GM20431 (cell line): Measurements from ENCODE around the gene CAPN11.
"Not testable (repeated sequence)": the region's sequence is repeated elsewhere in the genome, so short reads cannot be mapped to it uniquely, and the experiment has no call there.

ENCODE experiments used
- in situ Hi-C: fragments of 300-500 bp; cut with MseI, MboI; formaldehyde crosslinking; loops from one replicate; pipeline ENCODE4 v1.15.0; 2020; ENCODE audit warnings: low sequenced_read_pairs; ENCODE audit not compliant: unreplicated experiment

CAPN11 gene

DNA sequence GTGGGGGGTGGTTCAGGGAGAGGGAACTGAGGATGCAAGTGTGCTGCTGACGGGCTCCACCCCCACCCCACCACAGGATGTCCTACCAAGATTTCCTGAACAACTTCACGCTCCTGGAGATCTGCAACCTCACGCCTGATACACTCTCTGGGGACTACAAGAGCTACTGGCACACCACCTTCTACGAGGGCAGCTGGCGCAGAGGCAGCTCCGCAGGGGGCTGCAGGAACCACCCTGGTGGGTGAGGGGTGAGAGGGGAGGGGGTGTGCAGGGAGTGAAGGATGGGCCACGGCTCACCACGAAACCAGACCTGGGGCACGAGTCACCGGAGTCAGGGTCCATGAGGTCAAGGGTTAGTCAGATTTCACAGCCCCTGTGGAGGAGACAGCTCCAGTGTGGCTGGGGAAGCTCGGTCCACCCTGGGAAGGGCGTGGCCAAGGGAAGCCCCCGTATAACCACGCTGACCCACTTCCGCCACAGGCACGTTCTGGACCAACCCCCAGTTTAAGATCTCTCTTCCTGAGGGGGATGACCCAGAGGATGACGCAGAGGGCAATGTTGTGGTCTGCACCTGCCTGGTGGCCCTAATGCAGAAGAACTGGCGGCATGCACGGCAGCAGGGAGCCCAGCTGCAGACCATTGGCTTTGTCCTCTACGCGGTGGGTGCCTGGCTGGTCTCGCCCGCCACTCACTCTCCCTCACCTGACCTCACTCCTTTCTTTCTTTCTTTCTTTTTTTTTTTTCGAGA, 18.3 kb downstream of the CAPN11 start:
- in situ Hi-C loops = no loop called here

- in situ Hi-C loops = no loop called here
Observed at GRCh38 chr6:44177691-44178423, 19.2 kb downstream of the CAPN11 start.

DNA sequence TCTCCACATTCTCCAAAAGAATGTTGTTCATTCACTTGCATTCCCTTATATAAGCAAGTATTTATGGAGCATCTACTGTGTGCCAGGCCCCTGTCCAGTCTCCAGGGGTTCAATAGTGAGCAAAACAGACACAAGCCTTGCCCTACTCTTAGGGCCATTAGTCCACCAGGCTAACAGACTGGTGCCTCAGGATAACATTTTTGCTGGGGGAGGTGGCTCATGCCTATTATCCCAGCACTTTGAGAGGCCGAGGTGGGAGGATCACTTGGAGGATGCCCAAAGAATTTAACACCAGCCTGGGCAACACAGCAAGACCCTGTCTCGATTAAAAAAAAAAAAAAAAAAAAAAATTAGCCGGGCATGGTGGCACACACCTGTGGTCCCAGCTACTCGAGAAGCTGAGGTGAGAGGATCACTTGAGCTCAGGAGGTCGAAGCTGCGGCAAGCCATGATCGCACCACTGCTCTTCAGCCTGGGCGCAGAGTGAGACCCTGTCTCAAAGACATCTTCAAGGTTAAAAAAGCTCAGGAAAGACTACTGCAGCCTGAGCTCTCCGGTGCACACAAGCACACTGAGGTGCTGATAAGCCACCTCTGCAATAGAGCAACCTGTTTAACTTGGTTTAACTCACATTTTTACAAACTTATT, 19.9 kb downstream of the CAPN11 start:
- in situ Hi-C loops = no loop called here

- in situ Hi-C loops = no loop called here
Observed at GRCh38 chr6:44179072-44179536, 20.5 kb downstream of the CAPN11 start.

GRCh38 chr6:44179648-44180047, 21.0 kb downstream of the CAPN11 start:
- in situ Hi-C loops = no loop called here

GRCh38 chr6:44180406-44180805, 21.8 kb downstream of the CAPN11 start:
- in situ Hi-C loops = no loop called here

- in situ Hi-C loops = no loop called here
Observed at GRCh38 chr6:44180886-44181285, 22.3 kb downstream of the CAPN11 start.

GRCh38 chr6:44181784-44182183, 23.2 kb downstream of the CAPN11 start:
- in situ Hi-C loops = not testable (repeated sequence)

GRCh38 chr6:44182911-44183390, 24.3 kb downstream of the CAPN11 start:
- in situ Hi-C loops = no loop called here

DNA sequence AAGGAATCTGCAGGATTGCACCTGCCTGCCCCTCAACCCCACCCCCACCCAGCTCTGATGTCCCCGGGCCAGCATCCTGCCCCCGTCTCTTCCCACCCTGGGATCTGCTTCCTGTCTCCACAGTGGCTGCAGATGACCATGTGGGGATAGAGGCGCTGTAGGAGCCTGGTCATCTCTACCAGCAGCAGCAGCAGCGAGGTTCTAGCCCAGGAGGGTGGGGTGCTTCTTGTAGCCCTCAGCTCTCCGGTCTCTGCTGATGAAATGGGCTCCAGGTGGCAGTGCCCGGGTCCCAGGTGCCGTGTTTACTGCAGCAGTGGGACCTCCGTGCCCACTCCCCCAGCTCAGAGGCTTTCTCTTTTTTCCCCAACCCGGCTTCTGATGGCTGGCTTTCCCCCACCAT, 25.2 kb downstream of the CAPN11 start:
- in situ Hi-C loops = no loop called here

DNA sequence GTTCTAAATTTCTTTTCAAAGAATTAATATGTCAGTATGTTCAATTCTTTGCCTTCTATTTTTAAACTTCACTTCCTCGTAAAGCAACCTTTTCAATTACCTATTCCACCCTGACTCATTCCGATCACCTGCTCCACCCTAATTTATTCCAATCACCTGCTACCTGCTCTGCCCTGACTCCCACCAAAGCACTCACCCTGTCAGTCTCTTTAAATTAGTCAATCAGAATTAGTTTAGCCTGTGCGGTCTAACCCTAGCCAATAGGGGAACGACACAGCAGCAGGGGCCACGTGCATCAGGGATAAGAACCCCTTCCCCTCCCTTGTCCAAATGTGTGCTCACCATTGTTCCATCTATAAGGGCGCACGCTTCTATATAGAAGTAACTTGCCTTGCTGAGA, 26.7 kb downstream of the CAPN11 start:
- in situ Hi-C loops = not testable (repeated sequence)

DNA sequence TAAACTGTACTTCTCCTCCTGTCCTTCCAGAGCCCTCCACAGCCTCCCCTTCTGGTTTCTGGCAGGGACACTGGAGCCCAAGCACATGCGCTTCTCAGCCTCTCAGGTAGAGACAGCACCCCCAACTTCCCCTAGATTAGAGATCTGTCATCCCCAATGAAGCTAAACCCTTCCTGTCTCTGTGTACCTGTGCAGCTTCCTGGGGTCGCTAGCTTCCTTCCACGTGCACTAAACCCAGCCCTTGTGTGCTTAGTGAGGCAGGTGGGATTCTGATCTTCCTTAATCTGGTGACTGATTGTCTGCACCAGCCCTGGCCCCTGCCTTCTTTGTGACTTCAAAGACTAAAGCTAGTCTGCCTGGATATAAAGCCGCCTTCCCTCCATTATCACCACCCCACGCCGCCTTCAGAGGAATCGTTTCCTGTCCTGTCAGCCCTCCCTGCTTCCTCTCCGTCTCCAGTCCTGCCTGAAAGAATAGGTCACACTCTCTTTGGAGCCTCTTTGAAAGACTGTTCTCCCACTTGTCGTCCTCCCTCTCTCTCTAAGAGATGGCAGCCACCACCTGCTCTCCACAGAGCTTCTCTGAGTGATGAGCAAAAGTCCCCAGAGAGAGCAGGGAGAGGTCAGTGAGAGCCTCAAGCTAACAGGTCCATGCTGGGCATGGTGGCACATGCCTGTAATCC, 27.5 kb downstream of the CAPN11 start:
- in situ Hi-C loops = no loop called here

DNA sequence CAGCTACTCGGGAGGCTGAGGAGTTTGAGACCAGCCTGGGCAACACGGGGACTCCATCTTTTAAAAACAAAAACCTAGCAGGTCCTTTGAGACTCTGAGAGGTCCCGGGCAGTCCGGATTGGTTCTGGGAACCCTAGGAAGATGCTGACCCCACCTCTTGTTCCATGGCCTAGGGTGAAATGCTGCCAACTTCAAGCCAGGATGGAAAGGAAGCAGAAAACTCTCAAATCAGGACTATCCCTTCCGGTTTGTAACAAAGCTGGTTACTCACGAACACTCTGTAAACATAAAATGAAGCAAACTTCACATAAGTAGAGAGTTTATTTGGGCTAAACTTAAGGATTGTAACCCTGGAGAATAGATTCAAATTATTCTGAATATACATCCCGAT, 28.0 kb downstream of the CAPN11 start:
- in situ Hi-C loops = no loop called here

DNA sequence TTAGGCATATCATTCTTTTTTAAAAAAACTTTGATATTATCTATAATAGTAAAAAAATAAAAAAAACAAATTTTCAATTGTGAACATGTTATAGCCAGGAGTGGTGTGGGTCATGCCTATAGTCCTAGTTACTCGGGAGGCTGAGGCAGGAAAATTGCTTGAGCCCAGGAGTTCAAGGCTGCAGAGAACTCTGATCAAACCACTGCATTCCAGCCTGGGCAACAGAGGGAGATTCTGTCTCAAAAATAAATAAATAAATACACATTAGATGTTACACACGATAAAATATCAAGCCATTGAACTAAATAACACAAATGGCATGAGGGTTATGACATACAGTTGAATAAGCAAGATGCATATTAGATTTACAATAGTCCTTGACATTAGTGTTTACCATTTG, 30.2 kb downstream of the CAPN11 start:
- in situ Hi-C loops = no loop called here

- in situ Hi-C loops = no loop called here
Observed at GRCh38 chr6:44189257-44189656, 30.6 kb downstream of the CAPN11 start.

- in situ Hi-C loops = no loop called here
Observed at GRCh38 chr6:44190715-44191114, 32.1 kb downstream of the CAPN11 start.

GRCh38 chr6:44192428-44193041, 33.9 kb downstream of the CAPN11 start:
- in situ Hi-C loops = no loop called here

DNA sequence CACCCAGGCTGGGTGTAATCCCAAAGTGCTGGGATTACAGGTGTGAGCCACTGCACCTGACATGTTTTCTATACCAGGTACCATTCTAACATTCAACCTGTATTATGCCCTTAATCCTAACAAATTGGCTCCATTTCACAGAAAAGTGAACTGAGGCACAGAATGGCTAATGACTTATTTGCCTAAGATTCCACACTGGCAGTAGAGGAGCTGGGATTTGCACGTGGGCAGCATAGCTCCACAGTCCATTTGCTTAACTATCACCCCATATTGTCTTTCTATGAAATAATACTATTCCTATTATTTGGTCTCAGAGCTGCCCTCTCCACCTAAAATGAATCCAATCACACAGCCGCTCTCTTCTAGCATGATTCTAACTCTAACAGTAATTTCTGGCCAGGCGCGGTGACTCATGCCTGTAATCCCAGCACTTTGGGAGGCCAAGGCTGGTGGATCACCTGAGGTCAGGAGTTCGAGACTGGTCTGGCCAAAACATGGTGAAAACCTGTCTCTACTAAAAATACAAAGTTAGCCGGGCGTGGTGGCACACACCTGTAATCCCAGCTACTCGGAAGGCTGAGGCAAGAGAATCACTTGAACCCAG, 34.8 kb downstream of the CAPN11 start:
- in situ Hi-C loops = no loop called here

DNA sequence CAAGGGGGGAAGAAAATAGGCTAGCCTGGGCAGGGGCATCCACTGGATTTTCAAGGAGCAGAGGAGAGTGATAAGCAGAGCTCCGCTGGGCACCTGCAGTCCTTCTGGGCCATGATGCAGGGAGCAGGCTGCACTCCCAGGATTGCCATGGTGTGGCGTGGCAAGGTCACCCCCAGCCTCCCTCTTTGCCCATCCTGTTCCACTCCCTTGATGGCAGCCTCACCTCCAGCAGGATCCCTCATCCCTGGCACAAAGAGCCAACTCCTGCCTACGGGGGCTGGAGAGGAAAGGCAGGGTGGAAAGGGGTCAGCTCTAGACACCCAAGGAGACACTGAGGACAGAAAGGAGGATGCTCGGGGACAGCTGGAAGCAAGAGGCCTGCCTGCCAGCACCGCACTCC, 35.7 kb downstream of the CAPN11 start:
- in situ Hi-C loops = no loop called here

- in situ Hi-C loops = not testable (repeated sequence)
Observed at GRCh38 chr6:44196351-44196750, 37.7 kb downstream of the CAPN11 start.
